H1 (cell line): ENCODE measurements around the gene ZNF611. TPM values are rescaled to one million over a fixed set of nuclear protein-coding genes. Genes with fewer than 3 reads are reported as not detected.
A peak's percentile ranks its signal among the peaks of the same experiment; 100 is the strongest.
"Not testable (repeated sequence)": the region's sequence is repeated elsewhere in the genome, so short reads cannot be mapped to it uniquely, and the experiment has no call there.

Experiments
- CTCF ChIA-PET: fragments of 300-600 bp; sonication (Branson Sonifier 250); formaldehyde crosslinking; loops from one replicate; lab custom pipeline; 2021; ENCODE audit not compliant: partially characterized antibody; lab: Charles Lee
- POLR2A ChIA-PET: fragments of 300-600 bp; sonication (Branson Sonifier 250); formaldehyde crosslinking; loops from one replicate; lab custom pipeline; 2021; ENCODE audit warnings: inconsistent platforms; ENCODE audit not compliant: partially characterized antibody; lab: Charles Lee
- DNase-seq, 2 experiments: peaks; one replicate each; pipeline versions ENCODE4 v3.0.0 to v3.0.0-alpha.2; 2010 to 2022; ENCODE audit warnings: low spot score in 2 of 2, low read depth in 1 of 2, mixed read lengths in 1 of 2
- FAIRE-seq: peaks from 2 replicates; lab custom pipeline; 2011; peaks lifted over from hg19 to GRCh38; lab: Jason Lieb, UNC
- H2AFZ ChIP-seq: 2 replicates; pipeline ENCODE4 v1.8.1; 2012; ENCODE audit warnings: low read length, inconsistent platforms
- H2AK5ac ChIP-seq: 2 replicates; pipeline ENCODE4 v1.6.1; 2013; ENCODE audit warnings: low read depth, low read length
- H2BK120ac ChIP-seq: replicated peaks from 2 replicates; pipeline ENCODE3; 2013; ENCODE audit warnings: low read depth, low read length, inconsistent platforms
- H2BK12ac ChIP-seq: 2 replicates; pipeline ENCODE4 v1.6.1; 2013; ENCODE audit warnings: low read depth, low read length
- H2BK15ac ChIP-seq: 2 replicates; pipeline ENCODE4 v1.6.1; 2013; ENCODE audit warnings: low read length
- H2BK20ac ChIP-seq: 2 replicates; pipeline ENCODE4 v1.6.1; 2013; ENCODE audit warnings: low read length
- H2BK5ac ChIP-seq: 2 replicates; pipeline ENCODE4 v1.6.1; 2013; ENCODE audit warnings: low read depth, low read length
- H3K14ac ChIP-seq: 2 replicates; pipeline ENCODE4 v1.6.1; 2013; ENCODE audit warnings: inconsistent platforms; ENCODE audit not compliant: insufficient read length
- H3K18ac ChIP-seq: 2 replicates; pipeline ENCODE4 v1.6.1; 2013; ENCODE audit warnings: low read length; ENCODE audit errors: extremely low read depth
- H3K23ac ChIP-seq: 2 replicates; pipeline ENCODE4 v1.6.1; 2013; ENCODE audit warnings: inconsistent platforms; ENCODE audit not compliant: insufficient read length
- H3K23me2 ChIP-seq: 2 replicates; pipeline ENCODE4 v1.6.1; 2013; ENCODE audit warnings: low read depth, low read length
- H3K27ac ChIP-seq: 2 replicates; pipeline ENCODE4 v1.6.1; 2011; ENCODE audit warnings: low read depth, low read length, inconsistent platforms
- H3K27me3 ChIP-seq, 4 experiments: replicated peaks in 1 of 4; 1 replicate in 1 of 4; 2 replicates in 3 of 4; pipeline versions ENCODE4 v1.6.1 to v1.8.1; 2011 to 2013; ENCODE audit warnings: low read length in 3 of 4, mild to moderate bottlenecking in 3 of 4, inconsistent platforms in 2 of 4, mixed read lengths in 2 of 4, moderate library complexity in 1 of 4; ENCODE audit not compliant: control insufficient read depth in 3 of 4, insufficient read depth in 3 of 4; ENCODE audit errors: extremely low read depth in 1 of 4
- H3K36me3 ChIP-seq, 4 experiments: 2 replicates each; pipeline versions ENCODE4 v1.6.1 to v1.8.1; 2011 to 2013; ENCODE audit warnings: mild to moderate bottlenecking in 4 of 4, low read length in 3 of 4, moderate library complexity in 2 of 4, control low read depth in 1 of 4, inconsistent platforms in 1 of 4; ENCODE audit not compliant: insufficient read depth in 4 of 4, control insufficient read depth in 2 of 4
- H3K4ac ChIP-seq: replicated peaks from 2 replicates; pipeline ENCODE3; 2013; ENCODE audit warnings: low read length, low read depth, mixed read lengths, inconsistent platforms; ENCODE audit not compliant: insufficient read length
- H3K4me1 ChIP-seq, 4 experiments: replicated peaks in 1 of 4; 1 replicate in 1 of 4; 2 replicates in 3 of 4; pipeline versions ENCODE4 v1.6.1 to v1.8.1; 2011 to 2013; ENCODE audit warnings: low read length in 3 of 4, inconsistent platforms in 2 of 4, mixed read lengths in 1 of 4; ENCODE audit not compliant: insufficient read depth in 4 of 4, control insufficient read depth in 3 of 4
- H3K4me2 ChIP-seq, 2 experiments: 2 replicates each; pipeline versions ENCODE4 v1.6.1 to v1.8.1; 2011 to 2013; ENCODE audit warnings: low read depth in 2 of 2, low read length in 2 of 2, control low read depth in 1 of 2, inconsistent platforms in 1 of 2, mild to moderate bottlenecking in 1 of 2; ENCODE audit not compliant: insufficient read depth in 1 of 2
- H3K4me3 ChIP-seq, 4 experiments: fragments of 200-600, 300-600 bp in 1 of 4; sonication (generic), shearing (Covaris generic), sonication (Bioruptor Twin) in 1 of 4; 2 replicates each; pipeline versions ENCODE4 v1.5.1 to v1.8.1; 2011 to 2016; ENCODE audit warnings: low read length in 4 of 4, low read depth in 3 of 4, control low read depth in 2 of 4, inconsistent platforms in 2 of 4, mild to moderate bottlenecking in 2 of 4, mixed read lengths in 1 of 4, moderate library complexity in 1 of 4; ENCODE audit not compliant: insufficient read depth in 2 of 4; ENCODE audit errors: extremely low read depth in 1 of 4
- H3K56ac ChIP-seq: replicated peaks from 2 replicates; pipeline ENCODE3; 2013; ENCODE audit warnings: low read depth, mild to moderate bottlenecking, mixed read lengths, low read length, inconsistent platforms; ENCODE audit not compliant: insufficient read length
- H3K79me1 ChIP-seq: 2 replicates; pipeline ENCODE4 v1.6.1; 2013; ENCODE audit warnings: low read depth, low read length, control low read depth
- H3K79me2 ChIP-seq, 2 experiments: 2 replicates each; pipeline versions ENCODE4 v1.6.1 to v1.8.1; 2012 to 2013; ENCODE audit warnings: low read length in 2 of 2, mild to moderate bottlenecking in 2 of 2, inconsistent platforms in 1 of 2; ENCODE audit not compliant: insufficient read depth in 2 of 2, control insufficient read depth in 1 of 2
- H3K9ac ChIP-seq, 4 experiments: replicated peaks in 1 of 4; 1 replicate in 1 of 4; 2 replicates in 3 of 4; pipeline versions ENCODE4 v1.6.1 to v1.8.1; 2011 to 2013; ENCODE audit warnings: low read depth in 3 of 4, low read length in 3 of 4, control low read depth in 2 of 4, mild to moderate bottlenecking in 2 of 4, moderate library complexity in 2 of 4, inconsistent platforms in 1 of 4; ENCODE audit errors: extremely low read depth in 1 of 4
- H3K9me3 ChIP-seq, 2 experiments: 2 replicates each; pipeline versions ENCODE4 v1.6.1 to v1.8.1; 2012 to 2013; ENCODE audit warnings: mild to moderate bottlenecking in 2 of 2, moderate library complexity in 2 of 2, control low read depth in 1 of 2, inconsistent platforms in 1 of 2, low read depth in 1 of 2, low read length in 1 of 2, mixed read lengths in 1 of 2; ENCODE audit not compliant: insufficient read depth in 2 of 2
- H4K20me1 ChIP-seq, 2 experiments: replicated peaks in 1 of 2; 2 replicates each; pipeline versions ENCODE3 to v1.8.1; 2011 to 2013; ENCODE audit warnings: inconsistent platforms in 2 of 2, low read length in 2 of 2, mild to moderate bottlenecking in 1 of 2; ENCODE audit not compliant: insufficient read depth in 2 of 2, control insufficient read depth in 1 of 2
- H4K5ac ChIP-seq: 2 replicates; pipeline ENCODE4 v1.6.1; 2013; ENCODE audit warnings: low read length, low read depth, mixed read lengths, inconsistent platforms; ENCODE audit not compliant: insufficient read length
- H4K8ac ChIP-seq: 2 replicates; pipeline ENCODE4 v1.8.0; 2013; ENCODE audit warnings: mild to moderate bottlenecking, moderate library complexity, low read length, inconsistent platforms; ENCODE audit not compliant: insufficient read depth; ENCODE audit errors: extremely low read depth
- H4K91ac ChIP-seq: replicated peaks from 2 replicates; pipeline ENCODE3; 2013; ENCODE audit warnings: low read length, mixed read lengths, inconsistent platforms; ENCODE audit not compliant: insufficient read length
- WGBS, 2 experiments: shearing (Covaris generic) in 1 of 2; methylation state at CpG; one replicate each; pipeline versions ENCODE4 v1.1.6 to v1.1.7; 2013 to 2015; ENCODE audit warnings: low lambda C conversion rate in 2 of 2, mixed read lengths in 2 of 2, inconsistent platforms in 1 of 2, low coverage in 1 of 2, missing lambda C conversion rate in 1 of 2; ENCODE audit not compliant: insufficient replicate concordance in 2 of 2, insufficient coverage in 1 of 2, insufficient read length in 1 of 2; ENCODE audit errors: extremely low coverage in 1 of 2, missing lambda C conversion rate in 1 of 2; 5-methylcytosine and 5-hydroxymethylcytosine counted together
- polyA plus RNA-seq, 7 experiments: library from polyadenylated mRNA; depleted of rRNA in 3 of 7; stranded (reverse) in 5 of 7; unstranded in 2 of 7; fragments of >200 nt in 5 of 7; fragments of 200-250 nt in 2 of 7; gene quantifications; 1 replicate in 5 of 7; 2 replicates in 1 of 7; 4 replicates in 1 of 7; pipeline versions ENCODE4 v1.2.1 to v1.2.3, GENCODE V29; 2011 to 2013; ENCODE audit warnings: missing spikeins in 2 of 7, mixed read lengths in 2 of 7
- total RNA-seq: library from RNA; stranded (reverse); fragmentation: NEBNext Ultra II Directional; extraction: Animal tissue kit (Norgen Biotek cat#: 25700); gene quantifications from 2 replicates; pipeline ENCODE4 v1.2.1, GENCODE V29; 2021

Gene ZNF611
- total and polyA plus RNA-seq, 2 of the 8 experiments (the other 6 are each of a cell fraction or from before 2014, with no cell fraction given) = 1.9 to 19.0 TPM

- H2BK120ac ChIP-seq, H4K8ac ChIP-seq, H4K91ac ChIP-seq, H2BK20ac ChIP-seq, H4K5ac ChIP-seq, H3K4me1 ChIP-seq, H3K18ac ChIP-seq, H3K79me2 ChIP-seq, DNase-seq, H3K4ac ChIP-seq, H2AFZ ChIP-seq, H3K4me3 ChIP-seq, H3K4me2 ChIP-seq, H3K36me3 ChIP-seq, H3K79me1 ChIP-seq, H3K56ac ChIP-seq, H2AK5ac ChIP-seq, H3K9ac ChIP-seq, H4K20me1 ChIP-seq, H3K23me2 ChIP-seq, H2BK12ac ChIP-seq, H3K27ac ChIP-seq, H3K14ac ChIP-seq, H3K23ac ChIP-seq, H3K9me3 ChIP-seq, CTCF ChIA-PET, H2BK5ac ChIP-seq, FAIRE-seq, H3K27me3 ChIP-seq: not testable (repeated sequence)
- WGBS, 2 experiments = 83% methylated on average over 7 of the region's 7 CpGs; no CpG with 5 or more reads in 1 of the 2 experiments
- POLR2A ChIA-PET = interaction anchor here (0.6 kb wide), 1 partner anchor 139 kb away, joined by 3 read pairs; no protein-coding TSS in a partner anchor
- H2BK15ac ChIP-seq = 0 out of 2 replicates have a peak overlapping the region, but pooled peaks have one; percentile 8
Observed at GRCh38 chr19:52741371-52741770, 6.5 kb upstream of the ZNF611 start.
